NCI-H2227 (cell line): ENCODE measurements around the gene TWNK.

ENCODE experiments used
- DNase-seq: peaks from one replicate; lab custom pipeline; 2025; ENCODE audit not compliant: unreplicated experiment; lab: John Stamatoyannopoulos, UW

Gene TWNK

DNA sequence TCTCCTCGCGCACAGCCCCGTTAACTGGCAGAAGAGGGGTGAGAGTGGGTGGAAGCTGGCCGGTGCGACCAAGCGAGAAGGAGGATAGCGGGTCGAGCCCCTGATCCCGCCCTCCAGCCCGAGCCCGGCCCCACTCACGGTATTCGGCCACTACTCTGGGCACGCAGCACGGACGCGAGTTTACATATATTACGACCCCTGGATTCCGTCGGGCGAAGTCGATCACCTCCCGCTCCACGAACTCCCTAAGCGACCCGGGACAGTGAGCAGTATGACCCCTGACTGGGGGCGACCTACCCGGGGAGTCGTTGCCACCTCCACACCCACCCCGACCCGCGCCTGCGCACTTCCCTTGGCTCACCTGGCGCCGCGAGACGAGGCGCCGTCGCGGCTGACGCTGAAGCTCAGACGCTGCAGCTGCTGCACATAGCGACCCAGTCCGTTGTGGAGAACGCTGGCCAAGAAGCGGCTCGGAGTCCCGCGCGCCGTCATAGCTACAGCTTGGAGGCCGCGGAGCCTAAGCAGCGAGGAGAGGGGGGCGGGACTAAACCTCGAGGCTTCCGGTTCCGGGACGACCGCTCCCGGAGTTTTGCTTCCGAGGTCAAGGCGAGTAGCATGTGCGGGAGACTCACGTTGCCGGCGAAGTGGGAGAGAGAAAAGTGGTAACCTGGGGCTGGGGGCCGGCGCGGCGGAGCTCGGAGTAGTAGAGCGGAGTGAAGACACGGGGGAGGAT, at the start of gene TWNK, which contains the start of gene MRPL43:
Gene TWNK (plus strand): TSS at position 592 of the 733 bp plus-strand sequence. CDS start 668 bp downstream, outside the sequence.
Gene MRPL43 (minus strand): TSS at position 546 of the 733 bp plus-strand sequence. CDS start 54 bp downstream, at position 492.
- DNase-seq = peak; percentile 84

DNA sequence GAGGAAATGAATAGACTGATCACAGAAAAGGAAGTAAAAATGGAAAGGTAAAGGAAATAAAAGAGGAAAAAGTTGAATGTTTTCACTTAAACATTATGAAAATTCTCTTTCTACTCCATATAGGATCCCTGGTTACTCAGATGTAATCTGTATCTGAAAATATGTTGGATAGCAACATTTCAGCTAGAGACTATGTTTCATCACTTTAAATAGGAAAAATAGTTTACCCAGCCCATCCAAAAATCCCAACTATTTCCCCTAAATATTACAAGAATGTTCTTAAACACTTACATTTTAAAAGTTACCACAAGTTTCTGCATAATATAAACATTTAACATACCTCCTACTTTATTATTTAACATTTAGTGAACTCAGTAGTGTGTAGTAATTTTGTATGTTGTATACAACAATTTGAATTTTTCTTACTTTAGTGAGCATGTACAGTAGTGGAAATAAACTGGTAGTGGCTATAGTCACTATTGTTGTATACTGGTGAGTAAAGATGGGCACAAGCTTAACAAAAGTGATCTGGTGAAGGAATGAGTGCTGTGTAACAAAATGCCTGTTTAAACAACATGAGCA, 47.5 kb upstream of the TWNK start:
- DNase-seq = no peak

DNA sequence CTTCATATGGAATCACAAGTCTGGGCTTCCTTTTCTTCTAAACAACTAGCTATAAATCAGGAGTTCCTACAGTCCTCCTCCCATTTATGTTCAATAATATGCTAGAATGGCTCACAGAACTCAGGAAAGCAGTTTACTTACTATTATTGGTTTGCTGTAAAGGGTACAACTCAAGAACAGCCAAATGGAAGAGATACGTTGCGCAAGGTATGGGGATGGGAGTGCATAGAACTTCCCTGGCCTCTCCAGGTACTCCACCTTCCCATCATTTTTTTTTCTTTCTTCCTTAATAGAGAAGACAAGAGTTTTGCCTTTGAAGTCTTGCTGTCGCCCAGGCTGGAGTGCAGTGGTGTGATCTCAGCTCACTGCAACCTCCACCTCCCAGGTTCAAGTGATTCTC, 45.1 kb upstream of the TWNK start:
- no peak for DNase-seq

DNA sequence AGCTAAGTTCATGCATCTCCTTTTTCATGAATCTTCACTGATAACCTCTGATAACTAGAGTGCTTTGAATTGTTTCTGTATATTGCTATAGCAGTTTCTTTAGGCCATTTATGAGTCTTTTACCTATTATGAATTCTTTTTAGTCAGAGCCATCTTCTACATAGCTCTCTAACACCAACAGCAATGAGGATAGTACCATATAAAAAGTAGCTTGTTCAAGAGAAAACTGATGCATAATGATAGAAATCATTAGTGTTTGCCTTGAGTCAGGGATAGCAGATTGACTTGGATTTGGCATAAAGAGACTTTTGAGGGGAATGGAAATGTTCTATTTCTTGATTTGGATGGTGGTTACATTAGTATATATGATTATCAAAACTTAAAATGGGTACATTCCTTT, 43.8 kb upstream of the TWNK start:
- no peak for DNase-seq

DNA sequence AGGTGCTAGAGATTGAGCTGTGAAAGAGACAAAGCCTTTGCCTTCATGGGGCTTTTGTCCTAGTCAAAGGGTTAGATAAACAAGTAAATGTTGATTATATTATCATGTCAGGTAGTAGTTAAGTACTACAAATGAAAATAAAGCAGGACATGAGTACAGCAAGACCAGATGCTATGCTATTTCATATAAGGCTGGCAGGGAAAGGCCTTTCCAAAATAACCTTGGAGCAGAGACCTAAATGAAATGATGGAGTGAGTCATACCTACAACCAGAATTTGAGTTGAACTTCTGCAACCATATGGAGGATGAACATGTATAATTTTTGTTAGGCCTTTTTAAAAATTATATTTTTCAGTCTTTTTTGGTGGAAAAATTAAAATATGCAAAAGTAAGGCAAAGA, 41.6 kb upstream of the TWNK start:
- DNase-seq = no peak

DNA sequence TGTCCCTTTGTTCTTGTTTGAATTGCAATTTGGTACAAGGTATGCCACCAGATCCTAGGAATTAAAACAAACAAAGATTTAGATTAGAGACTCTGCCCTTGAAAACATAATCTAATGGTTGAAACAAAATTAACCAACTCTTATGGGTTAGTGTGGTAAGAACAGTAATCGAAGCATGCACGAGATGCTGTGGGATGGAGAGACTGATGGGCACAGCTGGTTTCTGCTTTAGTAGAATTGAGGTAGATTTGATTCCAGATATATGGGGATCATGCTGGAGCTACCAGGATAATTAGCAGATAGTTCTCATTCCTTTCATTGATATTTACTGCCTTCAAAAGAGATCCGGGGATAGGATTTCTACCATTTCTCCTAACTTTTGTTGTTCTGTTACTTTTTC, 38.4 kb upstream of the TWNK start:
- no peak for DNase-seq

DNA sequence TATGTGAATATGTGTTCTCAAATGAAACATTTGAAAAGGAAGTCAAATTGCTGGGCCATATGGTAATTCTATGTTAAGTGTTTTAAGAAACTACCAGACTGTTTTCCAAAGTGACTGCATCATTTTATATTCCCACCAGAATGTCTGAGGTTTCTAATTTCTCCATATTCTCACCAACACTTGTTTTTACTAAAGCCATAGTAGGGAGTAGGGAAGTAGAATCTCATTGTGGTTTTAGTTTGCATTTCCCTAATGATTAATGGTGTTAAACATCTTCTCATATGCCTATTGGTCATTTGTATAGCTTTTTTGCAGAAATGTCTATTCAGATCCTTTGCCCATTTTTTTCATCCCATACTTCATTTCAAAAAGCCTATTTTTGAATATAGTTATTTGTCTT, 27.1 kb upstream of the TWNK start:
- DNase-seq = no peak

DNA sequence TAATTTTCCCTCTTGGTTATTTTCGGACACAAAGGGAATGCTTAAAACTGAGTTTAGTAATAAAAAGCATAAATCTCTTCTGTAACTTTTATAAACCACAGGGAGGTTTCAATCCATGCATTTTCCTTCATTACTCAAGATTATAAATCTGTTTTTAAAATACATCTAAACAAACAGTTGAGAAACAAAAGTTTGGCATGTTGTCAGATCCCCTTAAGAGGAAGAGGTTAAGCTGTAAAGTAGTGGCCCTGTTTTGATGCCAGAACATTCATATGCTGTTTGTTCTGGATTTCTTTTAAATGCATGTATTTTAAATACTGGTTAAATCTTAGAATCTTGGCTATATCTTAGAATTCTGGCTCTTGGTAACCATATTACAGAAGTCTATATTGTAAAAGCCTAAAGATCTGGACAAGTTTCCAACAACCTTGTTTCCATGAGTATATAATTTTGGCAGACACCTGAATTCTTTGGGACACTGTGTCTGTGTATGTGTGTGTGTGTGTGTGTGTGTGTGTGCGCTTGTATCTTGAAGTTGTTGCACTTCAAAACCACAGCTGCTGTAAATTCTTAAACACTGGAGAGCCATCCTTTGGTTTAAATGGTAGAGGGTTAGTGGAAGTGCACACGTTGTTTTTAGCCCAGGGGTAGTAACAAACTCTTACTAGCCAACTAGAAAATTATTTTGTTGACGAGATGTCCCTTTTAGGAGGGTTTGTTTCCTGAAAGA, 24.8 kb upstream of the TWNK start:
- DNase-seq = no peak

DNA sequence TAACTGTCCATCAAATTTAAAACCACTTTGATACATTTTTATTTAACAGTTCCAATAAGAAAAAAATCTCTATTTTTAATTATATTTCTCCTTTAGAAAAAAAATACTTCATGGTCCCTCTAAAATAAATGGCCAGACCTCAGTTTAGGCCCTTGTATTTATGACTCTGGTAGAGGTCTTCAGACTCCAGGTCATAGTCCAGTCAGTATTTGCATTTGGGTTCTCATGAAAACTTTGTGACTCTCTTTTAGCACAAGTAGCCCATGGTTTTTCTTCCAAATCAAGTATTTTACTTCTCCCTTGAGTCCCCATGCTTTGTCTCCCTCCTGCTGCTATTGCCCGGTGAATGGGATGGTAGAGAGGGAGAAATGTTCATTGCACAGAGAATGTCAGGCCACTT, 23.5 kb upstream of the TWNK start:
- no peak for DNase-seq

DNA sequence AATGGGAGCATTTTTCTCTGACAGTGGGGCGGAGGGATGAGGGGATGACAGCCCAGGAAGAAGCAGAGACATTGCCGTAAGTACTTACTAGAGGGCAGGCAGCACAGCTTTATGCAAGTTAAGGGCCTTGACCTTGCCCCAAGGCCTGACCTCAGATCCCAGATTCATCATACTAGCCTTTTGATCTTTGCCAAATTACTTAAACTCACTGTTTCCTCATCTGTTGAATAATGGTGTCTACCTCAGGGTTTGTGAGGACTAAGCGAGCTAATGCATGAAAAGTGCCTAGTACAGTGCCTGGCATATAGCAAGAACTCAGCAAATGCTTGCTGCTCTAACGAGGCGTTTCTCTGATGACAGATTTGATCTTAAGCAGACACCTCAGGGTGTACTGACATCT, 21.5 kb upstream of the TWNK start:
- DNase-seq = no peak

DNA sequence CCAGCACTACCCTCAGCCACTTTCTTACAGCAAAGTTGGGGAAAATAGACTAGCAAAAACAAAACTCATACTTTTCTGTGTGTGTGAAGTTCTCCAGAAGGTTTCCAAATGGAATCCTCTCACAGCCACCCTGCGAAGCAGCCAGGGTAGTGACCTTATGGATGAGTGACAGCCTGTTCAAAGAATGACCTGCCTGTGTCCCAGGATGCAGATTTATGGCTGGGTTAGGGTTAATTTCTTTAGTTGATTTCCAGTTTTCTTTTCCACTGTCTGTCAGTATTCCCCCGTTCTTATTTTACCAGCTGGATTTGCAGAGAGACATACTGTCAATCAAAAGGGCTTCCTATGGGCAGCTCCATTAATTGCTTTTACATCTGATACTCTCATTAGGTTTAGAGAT, 20.5 kb upstream of the TWNK start:
- DNase-seq = no peak

DNA sequence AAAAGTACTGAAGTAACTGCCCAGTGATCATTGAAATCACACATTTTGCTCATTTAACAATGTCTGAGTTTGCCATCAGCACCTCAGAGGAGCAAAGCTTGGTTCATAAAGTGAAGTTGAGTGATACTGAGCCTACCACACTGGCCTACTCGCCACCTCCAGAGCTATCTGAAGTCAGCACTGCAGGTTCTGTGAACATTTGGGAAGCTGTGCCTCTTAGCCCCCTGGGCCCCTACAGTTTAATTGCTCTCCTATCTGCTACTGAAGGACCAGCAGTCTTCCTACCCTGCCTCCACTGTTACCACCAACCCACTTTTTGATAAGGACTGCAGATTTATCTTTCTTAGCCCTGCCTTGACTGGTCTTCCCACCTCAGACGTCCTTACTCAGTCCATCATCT, 20.0 kb upstream of the TWNK start:
- DNase-seq = no peak

DNA sequence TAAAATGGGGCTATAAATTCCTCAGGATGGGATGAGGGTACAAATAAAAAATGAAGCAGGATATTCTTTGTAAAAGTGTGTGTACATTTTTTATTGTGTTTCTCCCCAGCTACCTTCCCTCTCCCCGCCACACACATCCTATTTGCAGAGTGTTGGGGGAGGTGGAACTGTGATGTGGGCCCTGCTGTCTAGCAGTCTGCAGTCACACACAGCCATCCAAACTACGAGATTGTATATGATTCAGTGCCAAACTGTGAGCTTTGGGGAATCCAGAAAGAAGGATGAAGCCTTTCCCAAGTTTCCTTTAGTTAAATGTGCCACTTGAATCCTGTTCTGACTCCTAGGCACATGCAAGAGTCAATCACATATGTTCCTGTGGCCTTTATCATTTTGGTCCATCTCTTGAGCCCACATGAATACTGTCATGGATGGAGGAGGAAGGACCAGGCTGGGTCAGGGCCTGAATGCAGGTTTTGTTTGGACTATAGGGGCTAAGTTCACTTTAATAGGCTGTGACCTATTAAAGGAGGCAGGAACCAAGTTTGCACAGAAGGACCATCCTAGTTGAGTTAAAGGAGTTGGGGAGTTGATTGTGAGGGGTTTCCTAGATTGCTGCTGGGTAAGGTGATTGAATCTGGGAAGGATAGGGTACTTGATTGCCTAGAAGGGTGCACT, 19.1 kb upstream of the TWNK start:
- DNase-seq = no peak

DNA sequence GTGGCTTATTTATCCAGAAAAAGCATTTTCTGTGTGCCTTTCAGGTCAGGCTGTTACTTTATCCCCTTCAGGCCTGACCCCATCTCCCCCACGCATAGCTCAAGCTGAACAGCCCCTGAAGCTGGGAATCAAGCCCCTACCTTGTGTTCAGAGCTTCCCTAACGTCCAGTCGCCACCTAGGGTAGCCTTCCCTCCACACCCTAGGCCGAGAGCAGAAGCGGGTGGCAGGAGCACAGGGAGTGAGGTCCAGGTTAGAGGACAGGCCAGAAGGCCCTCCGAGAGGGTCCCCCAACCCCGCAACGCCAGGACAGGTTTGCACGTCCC, 18.5 kb upstream of the TWNK start:
- no peak for DNase-seq

DNA sequence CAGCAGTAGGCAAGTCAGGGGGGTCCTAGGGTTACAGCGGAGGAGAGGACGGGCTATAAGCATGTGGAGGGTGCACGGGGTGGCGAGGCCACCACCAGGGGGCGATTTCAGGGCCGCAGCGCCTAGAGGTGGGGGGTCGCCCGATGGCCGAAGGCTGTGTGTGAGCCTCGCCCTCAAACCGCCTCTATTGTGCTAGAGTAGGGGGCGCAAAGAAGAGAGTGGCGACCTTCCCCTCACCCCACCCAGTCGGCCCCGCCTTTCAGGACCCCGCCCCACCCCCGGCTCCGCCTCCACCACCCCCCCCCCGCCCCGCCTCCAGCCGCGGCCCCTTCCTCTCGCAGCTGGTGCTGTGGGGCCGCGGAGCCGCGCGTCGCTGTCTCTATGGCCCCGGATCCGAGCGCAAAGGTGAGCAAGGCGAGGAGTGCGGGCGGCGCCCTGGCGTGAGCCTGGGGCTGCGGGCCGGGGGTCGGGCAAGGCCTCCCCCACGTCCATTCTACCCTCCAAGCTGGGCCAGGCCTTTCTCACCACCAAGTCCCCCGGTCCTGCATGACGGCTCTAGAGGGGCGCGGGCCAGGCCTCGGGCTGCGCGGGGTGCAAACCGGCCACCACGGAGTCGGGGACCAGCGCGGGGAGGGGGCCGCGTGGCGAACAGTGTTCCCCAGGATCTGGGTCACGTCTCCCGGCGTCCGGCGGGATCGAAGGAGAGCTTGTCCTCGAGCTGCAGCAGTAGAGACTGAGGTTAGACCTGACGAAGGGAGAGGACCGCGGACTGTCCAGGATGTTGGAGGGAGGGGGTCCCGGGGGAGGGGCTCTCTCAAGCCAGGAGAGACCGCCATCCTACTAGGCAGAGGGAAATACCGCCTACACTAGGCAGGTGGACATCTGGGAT, 17.9 kb upstream of the TWNK start, which contains the start of gene SEMA4G:
Gene SEMA4G (plus strand): TSS at position 318 of the 889 bp plus-strand sequence. CDS start 3,409 bp downstream, outside the sequence.
- peak; percentile 55 for DNase-seq

DNA sequence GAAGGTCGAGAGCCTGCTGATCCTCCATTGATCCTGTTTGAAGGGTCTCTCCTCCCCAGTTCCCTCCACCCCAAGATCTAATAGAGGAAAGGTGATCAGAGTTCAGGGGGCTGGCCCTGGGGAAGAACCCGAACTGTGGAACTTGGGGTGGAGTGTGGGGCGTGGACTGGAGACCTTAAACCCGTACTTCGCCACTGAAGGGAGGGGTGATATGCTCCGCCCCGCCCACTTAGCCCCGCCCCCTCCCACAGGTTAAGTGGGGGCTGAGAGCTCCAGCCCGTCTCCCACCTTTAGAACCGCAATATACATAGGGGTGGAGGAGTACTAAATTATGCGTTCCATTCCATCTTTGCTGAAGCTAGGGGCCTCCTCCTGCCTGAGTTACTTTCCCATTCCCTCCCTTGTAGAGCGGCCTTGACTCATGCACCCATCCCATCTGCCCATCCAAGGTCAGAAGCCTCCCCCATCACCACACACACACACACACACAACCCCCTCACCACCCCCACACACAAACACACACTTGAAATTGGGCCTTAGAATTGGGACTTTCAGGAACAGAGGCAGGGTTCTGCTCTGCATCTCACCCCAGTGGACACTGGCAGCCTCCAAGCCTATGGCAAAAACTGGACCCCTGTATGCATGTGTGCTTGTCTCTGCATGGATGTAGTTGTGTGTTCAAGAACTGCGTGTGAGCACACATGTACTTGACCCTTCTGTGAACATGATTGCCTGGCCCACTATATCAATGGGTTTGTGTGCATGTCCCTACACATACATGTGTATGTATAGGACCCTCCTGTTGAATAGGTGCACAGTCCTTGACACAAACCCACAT, 17.0 kb upstream of the TWNK start:
- DNase-seq = no peak

DNA sequence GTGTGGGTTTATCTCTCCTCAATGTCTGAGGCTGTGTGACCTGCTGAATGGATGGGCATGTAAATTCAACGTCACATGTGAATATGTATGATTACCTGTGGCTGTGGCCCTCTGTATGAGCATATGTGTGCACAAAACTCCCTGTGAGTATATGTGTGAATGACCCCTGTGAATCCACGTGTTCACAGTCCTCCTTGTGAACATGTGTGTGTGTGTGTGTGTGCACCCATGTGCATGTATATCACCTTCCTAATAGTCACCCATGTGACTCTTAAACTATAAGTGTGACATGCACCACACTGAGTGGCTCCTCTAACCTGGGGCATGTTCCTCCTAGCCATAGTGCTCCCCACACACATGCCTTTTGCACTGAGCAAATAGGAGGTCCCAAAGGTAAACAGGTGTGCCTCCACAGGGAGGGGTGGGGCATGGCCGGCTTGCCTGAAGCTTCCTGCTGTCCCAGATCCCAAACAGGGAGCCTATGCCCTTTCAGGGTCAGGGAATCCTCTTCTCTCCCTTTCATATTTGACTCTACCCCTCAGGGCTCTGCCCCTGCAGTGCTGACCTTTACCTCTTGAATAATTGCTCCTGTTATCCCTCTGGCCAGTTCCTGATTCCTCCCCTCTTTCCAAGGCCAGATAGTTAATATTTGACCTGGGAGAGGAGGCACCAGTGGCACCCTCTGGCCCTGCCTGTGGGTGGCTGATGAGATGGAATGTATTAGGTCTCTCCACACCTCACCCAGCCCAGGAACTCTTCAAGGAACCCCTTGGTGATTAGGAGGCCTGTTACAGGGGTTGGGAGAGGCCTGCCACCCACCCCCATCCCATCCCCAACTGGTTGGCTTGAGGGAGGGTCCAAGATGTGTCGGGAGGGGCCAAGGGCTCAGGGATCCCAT, 16.2 kb upstream of the TWNK start:
- DNase-seq = no peak

DNA sequence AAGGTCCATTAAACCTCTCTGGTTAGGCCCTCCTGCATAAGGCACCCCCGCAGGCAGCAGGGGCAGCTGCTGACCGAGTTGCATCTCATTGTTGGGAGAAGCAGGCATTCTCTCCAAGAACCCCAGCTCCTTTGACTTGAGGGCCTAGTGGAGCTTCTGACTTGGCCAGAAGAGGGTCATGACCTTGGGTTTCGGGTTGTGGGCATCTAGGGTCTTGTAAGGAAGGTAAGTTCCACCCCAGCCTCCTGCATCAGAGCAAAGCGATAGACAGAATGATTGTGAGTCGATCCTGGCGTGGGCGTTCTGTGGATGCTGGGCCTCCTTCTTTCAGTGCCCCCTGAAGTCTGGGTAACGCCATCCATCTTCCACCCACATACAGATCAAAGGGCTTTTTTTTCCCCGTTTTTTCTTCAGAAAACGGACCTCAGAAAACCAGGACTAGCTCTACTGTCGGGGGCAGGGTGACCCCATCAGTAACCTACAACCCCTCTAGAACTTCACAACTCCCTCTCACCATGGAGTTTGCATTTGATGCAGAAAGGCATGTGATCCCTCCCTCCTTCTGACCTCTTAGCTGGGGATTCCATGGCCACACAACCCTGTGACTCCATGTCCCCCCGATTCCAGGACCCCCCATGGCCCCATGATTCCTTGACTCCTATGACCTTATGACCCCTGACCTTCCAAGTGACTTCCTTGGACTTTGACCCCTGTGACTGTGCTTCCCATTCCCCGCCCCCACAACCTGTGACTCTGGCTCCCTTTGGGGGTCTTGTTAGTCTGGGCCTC, 15.0 kb upstream of the TWNK start:
- no peak for DNase-seq
